ENCODE results near the gene MARCHF11.

- TF ChIP-seq NFRKB (IDR thresholded peaks at IDR 0.05) = no peak
- TF ChIP-seq SP1 (IDR thresholded peaks at IDR 0.05) = no peak
- no peak for TF ChIP-seq FOXK2 (IDR thresholded peaks at IDR 0.05)
- no peak for TF ChIP-seq ZNF384 (IDR thresholded peaks at IDR 0.05)
- TF ChIP-seq LEF1 (IDR thresholded peaks at IDR 0.05; ENCODE audit: borderline replicate concordance) = no peak
- TF ChIP-seq, protein P1, sequence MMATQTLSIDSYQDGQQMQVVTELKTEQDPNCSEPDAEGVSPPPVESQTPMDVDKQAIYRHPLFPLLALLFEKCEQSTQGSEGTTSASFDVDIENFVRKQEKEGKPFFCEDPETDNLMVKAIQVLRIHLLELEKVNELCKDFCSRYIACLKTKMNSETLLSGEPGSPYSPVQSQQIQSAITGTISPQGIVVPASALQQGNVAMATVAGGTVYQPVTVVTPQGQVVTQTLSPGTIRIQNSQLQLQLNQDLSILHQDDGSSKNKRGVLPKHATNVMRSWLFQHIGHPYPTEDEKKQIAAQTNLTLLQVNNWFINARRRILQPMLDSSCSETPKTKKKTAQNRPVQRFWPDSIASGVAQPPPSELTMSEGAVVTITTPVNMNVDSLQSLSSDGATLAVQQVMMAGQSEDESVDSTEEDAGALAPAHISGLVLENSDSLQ (IDR thresholded peaks at IDR 0.05) = no peak
- TF ChIP-seq L3MBTL2 (conservative IDR thresholded peaks at IDR 0.05) = no peak
- TF ChIP-seq HDGF (IDR thresholded peaks at IDR 0.05; ENCODE audit: borderline replicate concordance) = no peak
- no peak for TF ChIP-seq ELF4 (IDR thresholded peaks at IDR 0.05)
- no peak for TF ChIP-seq FOXA1 (IDR thresholded peaks at IDR 0.05)
- no peak for TF ChIP-seq CTBP1 (IDR thresholded peaks at IDR 0.05; ENCODE audit: borderline replicate concordance)
- TF ChIP-seq BHLHE40 (IDR thresholded peaks at IDR 0.05; ENCODE audit: borderline replicate concordance) = no peak
Observed at GRCh38 chr5:16090270-16090669, 89.3 kb downstream of the MARCHF11 start.
